ENCODE measurements around the gene GATM.

Gene GATM

GRCh38 chr15:45349623-45350022 lies 28.7 kb downstream of the GATM start:
- TF ChIP-seq ZFX (IDR thresholded peaks at IDR 0.05), result no peak
- TF ChIP-seq, protein P1, sequence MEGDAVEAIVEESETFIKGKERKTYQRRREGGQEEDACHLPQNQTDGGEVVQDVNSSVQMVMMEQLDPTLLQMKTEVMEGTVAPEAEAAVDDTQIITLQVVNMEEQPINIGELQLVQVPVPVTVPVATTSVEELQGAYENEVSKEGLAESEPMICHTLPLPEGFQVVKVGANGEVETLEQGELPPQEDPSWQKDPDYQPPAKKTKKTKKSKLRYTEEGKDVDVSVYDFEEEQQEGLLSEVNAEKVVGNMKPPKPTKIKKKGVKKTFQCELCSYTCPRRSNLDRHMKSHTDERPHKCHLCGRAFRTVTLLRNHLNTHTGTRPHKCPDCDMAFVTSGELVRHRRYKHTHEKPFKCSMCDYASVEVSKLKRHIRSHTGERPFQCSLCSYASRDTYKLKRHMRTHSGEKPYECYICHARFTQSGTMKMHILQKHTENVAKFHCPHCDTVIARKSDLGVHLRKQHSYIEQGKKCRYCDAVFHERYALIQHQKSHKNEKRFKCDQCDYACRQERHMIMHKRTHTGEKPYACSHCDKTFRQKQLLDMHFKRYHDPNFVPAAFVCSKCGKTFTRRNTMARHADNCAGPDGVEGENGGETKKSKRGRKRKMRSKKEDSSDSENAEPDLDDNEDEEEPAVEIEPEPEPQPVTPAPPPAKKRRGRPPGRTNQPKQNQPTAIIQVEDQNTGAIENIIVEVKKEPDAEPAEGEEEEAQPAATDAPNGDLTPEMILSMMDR (conservative IDR thresholded peaks at IDR 0.05), result no peak
- no peak overlapping the region for H3K27ac ChIP-seq

GRCh38 chr15:45347989-45348388 lies 30.4 kb downstream of the GATM start:
- H3K27ac ChIP-seq, result no peak overlapping the region
- TF ChIP-seq ZFX (IDR thresholded peaks at IDR 0.05), result no peak
- TF ChIP-seq, protein P1 (conservative IDR thresholded peaks at IDR 0.05), result no peak

GRCh38 chr15:45347033-45347432 lies 31.3 kb downstream of the GATM start:
- H3K27ac ChIP-seq, result no peak overlapping the region
- TF ChIP-seq, protein P1 (conservative IDR thresholded peaks at IDR 0.05), result no peak
- TF ChIP-seq ZFX (IDR thresholded peaks at IDR 0.05), result no peak

- H3K27ac ChIP-seq, result no peak overlapping the region; the same call in 1 of the 2 replicates
- no peak for TF ChIP-seq ZFX (IDR thresholded peaks at IDR 0.05)
- TF ChIP-seq, protein P1 (conservative IDR thresholded peaks at IDR 0.05), result no peak
These were observed 32.0 kb downstream of the GATM start for GRCh38 chr15:45346381-45346780.

GRCh38 chr15:45343258-45343860 lies 35.0 kb downstream of the GATM start:
- no peak for TF ChIP-seq ZFX (IDR thresholded peaks at IDR 0.05)
- TF ChIP-seq, protein P1 (conservative IDR thresholded peaks at IDR 0.05), result peak; percentile 53
- peak overlapping the region; percentile 82 for H3K27ac ChIP-seq

DNA sequence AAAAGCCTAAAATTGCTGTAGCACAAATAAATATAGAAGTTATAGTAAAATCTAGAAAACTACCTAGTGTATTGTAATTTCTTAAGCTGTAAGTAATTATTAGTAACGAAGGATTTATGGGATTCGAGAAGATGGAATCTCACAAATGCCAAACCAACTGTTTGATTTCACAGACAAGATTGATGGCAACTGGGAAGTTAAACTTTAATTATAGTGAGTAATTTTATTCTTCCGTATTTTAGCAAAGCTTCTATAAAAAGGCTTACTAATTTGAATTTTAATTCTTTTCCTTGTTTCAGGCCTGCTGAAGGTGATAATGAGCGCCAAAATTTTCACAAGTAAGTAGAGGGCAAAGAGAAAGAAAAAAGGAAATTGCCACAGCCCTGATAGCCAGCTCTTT lies 36.6 kb downstream of the GATM start:
- TF ChIP-seq ZFX (IDR thresholded peaks at IDR 0.05), result no peak
- TF ChIP-seq, protein P1 (conservative IDR thresholded peaks at IDR 0.05), result no peak
- no peak overlapping the region for H3K27ac ChIP-seq

- H3K27ac ChIP-seq, result no peak overlapping the region
These were observed 37.9 kb downstream of the GATM start for GRCh38 chr15:45340429-45340828.

More at GRCh38 chr15:45340429-45340828, 37.9 kb downstream of the GATM start:
- TF ChIP-seq, protein P1 (conservative IDR thresholded peaks at IDR 0.05), result no peak
- no peak for TF ChIP-seq ZFX (IDR thresholded peaks at IDR 0.05)

All from C4-2B (cell line).